A549 (cell line): ENCODE results near the gene QPRT. TPM values are rescaled to one million over a fixed set of nuclear protein-coding genes. Genes with fewer than 3 reads are reported as not detected.
"Not testable (repeated sequence)": the region's sequence is repeated elsewhere in the genome, so short reads cannot be mapped to it uniquely, and the experiment has no call there.

Experiments used
- ATAC-seq, 2 experiments: fragments of 200-7000 bp in 1 of 2; fragments of >200 bp in 1 of 2; cut with Nextera tagmentation in 1 of 2; cut with Tn5 transposase in 1 of 2; 3 replicates each; pipeline versions ENCODE4 v1.8.0 to v1.9.1; 2018 to 2020; ENCODE audit warnings: mild to moderate bottlenecking in 1 of 2, moderate library complexity in 1 of 2
- CTCF ChIA-PET: fragments of 300-600 bp; sonication (Branson Sonifier 250); formaldehyde crosslinking; extraction: SDS; loops from one replicate; lab custom pipeline; 2021; ENCODE audit warnings: antibody characterized with exemption, inconsistent platforms; lab: Yijun Ruan, JAX
- POLR2A ChIA-PET: fragments of 350-600 bp; formaldehyde crosslinking; extraction: SDS; loops from one replicate; lab custom pipeline; 2021; ENCODE audit warnings: antibody characterized with exemption, inconsistent platforms; lab: Yijun Ruan, JAX
- DNase-seq, 2 experiments: peaks; one replicate each; pipeline versions ENCODE4 v3.0.0 to v3.0.0-alpha.2; 2011 to 2016; ENCODE audit warnings: low read depth in 1 of 2, low spot score in 1 of 2
- FAIRE-seq: peaks from 2 replicates; lab custom pipeline; 2011; peaks lifted over from hg19 to GRCh38; lab: Jason Lieb, UNC
- H3K27ac ChIP-seq, 2 experiments: fragments of >200 bp; sonication (Bioruptor Twin); formaldehyde crosslinking; 3 replicates each; pipeline ENCODE4 v1.5.1; 2016 to 2017
- H3K4me1 ChIP-seq: fragments of >200 bp; sonication (Bioruptor Twin); formaldehyde crosslinking; 3 replicates; pipeline ENCODE4 v1.6.1; 2016
- H3K4me2 ChIP-seq: fragments of >200 bp; sonication (Bioruptor Twin); formaldehyde crosslinking; 3 replicates; pipeline ENCODE4 v1.6.1; 2016
- H3K4me3 ChIP-seq: fragments of >200 bp; sonication (Bioruptor Twin); formaldehyde crosslinking; 3 replicates; pipeline ENCODE4 v1.5.1; 2016
- H3K9me3 ChIP-seq: fragments of >200 bp; sonication (Bioruptor Twin); formaldehyde crosslinking; 3 replicates; pipeline ENCODE4 v1.6.1; 2016
- ATOH8 ChIP-seq: fragments of 250-450 bp; sonication (Bioruptor Pico); IDR thresholded peaks from 2 replicates; pipeline ENCODE4 v1.5.0; 2020; ENCODE audit warnings: low read depth, mild to moderate bottlenecking, moderate library complexity
- EHMT2 ChIP-seq: fragments of 200-600 bp; sonication (generic); IDR thresholded peaks from 2 replicates; pipeline ENCODE4 v1.6.1; 2016; ENCODE audit warnings: antibody characterized with exemption, low read depth, mild to moderate bottlenecking, moderate library complexity
- GATA3 ChIP-seq: IDR thresholded peaks from 2 replicates; pipeline ENCODE4 v1.6.1; 2012; ENCODE audit warnings: borderline replicate concordance
- WGBS: methylation state at CpG from one replicate; pipeline ENCODE4 v1.1.6; 2017; ENCODE audit errors: missing lambda C conversion rate; 5-methylcytosine and 5-hydroxymethylcytosine counted together
- polyA plus RNA-seq, 4 experiments: library from polyadenylated mRNA; depleted of rRNA in 3 of 4; stranded (reverse); fragments of >200 nt; fragmentation: RNase III in 1 of 4; extraction: RNeasy Plus Mini Kit Qiagen cat#74134 plus additional on column Dnase treatment in 1 of 4; gene quantifications; 2 replicates in 3 of 4; 3 replicates in 1 of 4; pipeline ENCODE4 v1.2.3, GENCODE V29; 2011 to 2017

Gene QPRT
- polyA plus RNA-seq, 2 of the 4 experiments (the other 2 are of a cell fraction), result 1.7 to 2.1 TPM

- POLR2A ChIA-PET, result interaction anchor here (0.6 kb wide), 1 partner anchor 31 kb away, joined by 3 read pairs; no protein-coding TSS in a partner anchor
- no peak for FAIRE-seq
- TF ChIP-seq EHMT2 (no peak), ATOH8 (no peak), GATA3 (no peak)
- TF ChIP-seq, all 56 proteins: peak for 0
- no peak within 1 kb of the TSS for H3K27ac ChIP-seq
- no peaks in the 10 kb centered on the region for H3K9me3 ChIP-seq
- ATAC-seq, result no peak
- no peaks in the 10 kb centered on the region for H3K4me1 ChIP-seq
- DNase-seq, result no peak
- no peak within 1 kb of the TSS for H3K4me2 ChIP-seq
- H3K4me3 ChIP-seq, result no peak within 1 kb of the TSS
- CTCF ChIA-PET, result interaction anchor here (0.6 to 0.9 kb wide), 2 partner anchors 10 to 17 kb away, joined by 3 to 4 read pairs; no protein-coding TSS in a partner anchor
- WGBS, result 88% methylated on average over 11 of the region's 12 CpGs
Observed at GRCh38 chr16:29745853-29746345, 66.9 kb downstream of the QPRT start, which contains the start of gene C16orf54. C16orf54 (minus strand) TSS chr16:29745990; CDS start chr16:29744951, 1,039 bp downstream.

GRCh38 chr16:29746518-29746917 is 67.5 kb downstream of the QPRT start:
- H3K9me3 ChIP-seq, DNase-seq, H3K4me1 ChIP-seq, FAIRE-seq, H3K27ac ChIP-seq, H3K4me2 ChIP-seq, ATAC-seq, H3K4me3 ChIP-seq: not testable (repeated sequence)
- ChIA-PET POLR2A (interaction anchor here (0.6 kb wide), 1 partner anchor 30 kb away, joined by 3 read pairs; no protein-coding TSS in a partner anchor), CTCF (interaction anchor here (0.6 to 0.9 kb wide), 2 partner anchors 10 to 17 kb away, joined by 3 to 4 read pairs; no protein-coding TSS in a partner anchor)
- WGBS, result 66% methylated on average over 4 of the region's 4 CpGs

Other genes with a start within 250 kb of the QPRT start
- 19.3 and 25.3 TPM in 2 replicates for gene BOLA2, start 224.8 kb upstream of the QPRT start, polyA plus RNA-seq (2011; rRNA removed)
- gene BOLA2, start 224.8 kb upstream of the QPRT start, polyA plus RNA-seq (2017; fragmentation: RNase III; extraction: RNeasy Plus Mini Kit Qiagen cat#74134 plus additional on column Dnase treatment), result 11.5 to 12.5 TPM (median 11.6 TPM) in 3 replicates
- 15.8 and 24.6 TPM in 2 replicates for gene SLX1B, start 224.6 kb upstream of the QPRT start, polyA plus RNA-seq (2011; rRNA removed)
- gene SLX1B, start 224.6 kb upstream of the QPRT start, polyA plus RNA-seq (2017; fragmentation: RNase III; extraction: RNeasy Plus Mini Kit Qiagen cat#74134 plus additional on column Dnase treatment), result 41.8 to 48.9 TPM (median 48.4 TPM) in 3 replicates
- 2.5 and 5.8 TPM in 2 replicates for gene SULT1A4, start 219.3 kb upstream of the QPRT start, polyA plus RNA-seq (2011; rRNA removed)
- gene SULT1A4, start 219.3 kb upstream of the QPRT start, polyA plus RNA-seq (2017; fragmentation: RNase III; extraction: RNeasy Plus Mini Kit Qiagen cat#74134 plus additional on column Dnase treatment), result 23.4 to 25.9 TPM (median 25.5 TPM) in 3 replicates
- gene NPIPB12, start 172.8 kb upstream of the QPRT start, polyA plus RNA-seq (2011; rRNA removed), result 21.1 and 26.7 TPM in 2 replicates
- gene NPIPB12, start 172.8 kb upstream of the QPRT start, polyA plus RNA-seq (2017; fragmentation: RNase III; extraction: RNeasy Plus Mini Kit Qiagen cat#74134 plus additional on column Dnase treatment), result 26.0 to 35.1 TPM (median 27.6 TPM) in 3 replicates
- gene SPN, start 15.9 kb upstream of the QPRT start, polyA plus RNA-seq (2011; rRNA removed), result not detected in 2 replicates
- 0.03 TPM in 2 of 3 replicates, not detected in the other for gene SPN, start 15.9 kb upstream of the QPRT start, polyA plus RNA-seq (2017; fragmentation: RNase III; extraction: RNeasy Plus Mini Kit Qiagen cat#74134 plus additional on column Dnase treatment)
- not detected in 2 replicates for gene C16orf54, start 66.8 kb downstream of the QPRT start, polyA plus RNA-seq (2011; rRNA removed)
- not detected in 3 replicates for gene C16orf54, start 66.8 kb downstream of the QPRT start, polyA plus RNA-seq (2017; fragmentation: RNase III; extraction: RNeasy Plus Mini Kit Qiagen cat#74134 plus additional on column Dnase treatment)
- gene ZG16, start 99.1 kb downstream of the QPRT start, polyA plus RNA-seq (2011; rRNA removed), result not detected in 2 replicates
- gene ZG16, start 99.1 kb downstream of the QPRT start, polyA plus RNA-seq (2017; fragmentation: RNase III; extraction: RNeasy Plus Mini Kit Qiagen cat#74134 plus additional on column Dnase treatment), result not detected in 3 replicates
- gene KIF22, start 111.6 kb downstream of the QPRT start, polyA plus RNA-seq (2011; rRNA removed), result 64.3 and 85.9 TPM in 2 replicates
- gene KIF22, start 111.6 kb downstream of the QPRT start, polyA plus RNA-seq (2017; fragmentation: RNase III; extraction: RNeasy Plus Mini Kit Qiagen cat#74134 plus additional on column Dnase treatment), result 70.0 to 73.7 TPM (median 72.6 TPM) in 3 replicates
- 79.6 and 99.7 TPM in 2 replicates for gene MAZ, start 127.3 kb downstream of the QPRT start, polyA plus RNA-seq (2011; rRNA removed)
- gene MAZ, start 127.3 kb downstream of the QPRT start, polyA plus RNA-seq (2017; fragmentation: RNase III; extraction: RNeasy Plus Mini Kit Qiagen cat#74134 plus additional on column Dnase treatment), result 216 to 231 TPM (median 221 TPM) in 3 replicates
- gene PRRT2, start 133.0 kb downstream of the QPRT start, polyA plus RNA-seq (2011; rRNA removed), result 0.25 and 0.34 TPM in 2 replicates
- gene PRRT2, start 133.0 kb downstream of the QPRT start, polyA plus RNA-seq (2017; fragmentation: RNase III; extraction: RNeasy Plus Mini Kit Qiagen cat#74134 plus additional on column Dnase treatment), result 0.34 to 0.55 TPM (median 0.44 TPM) in 3 replicates
- gene PAGR1, start 137.0 kb downstream of the QPRT start, polyA plus RNA-seq (2011; rRNA removed), result 18.9 and 26.7 TPM in 2 replicates
- 41.0 to 44.5 TPM (median 43.1 TPM) in 3 replicates for gene PAGR1, start 137.0 kb downstream of the QPRT start, polyA plus RNA-seq (2017; fragmentation: RNase III; extraction: RNeasy Plus Mini Kit Qiagen cat#74134 plus additional on column Dnase treatment)
- gene MVP, start 141.3 kb downstream of the QPRT start, polyA plus RNA-seq (2011; rRNA removed), result 73.3 and 87.7 TPM in 2 replicates
- 86.2 to 109 TPM (median 106 TPM) in 3 replicates for gene MVP, start 141.3 kb downstream of the QPRT start, polyA plus RNA-seq (2017; fragmentation: RNase III; extraction: RNeasy Plus Mini Kit Qiagen cat#74134 plus additional on column Dnase treatment)
- gene CDIPT, start 184.0 kb downstream of the QPRT start, polyA plus RNA-seq (2011; rRNA removed), result 64.0 and 84.3 TPM in 2 replicates
- 60.3 to 72.1 TPM (median 71.2 TPM) in 3 replicates for gene CDIPT, start 184.0 kb downstream of the QPRT start, polyA plus RNA-seq (2017; fragmentation: RNase III; extraction: RNeasy Plus Mini Kit Qiagen cat#74134 plus additional on column Dnase treatment)
- gene SEZ6L2, start 220.4 kb downstream of the QPRT start, polyA plus RNA-seq (2011; rRNA removed), result 4.3 and 5.1 TPM in 2 replicates
- gene SEZ6L2, start 220.4 kb downstream of the QPRT start, polyA plus RNA-seq (2017; fragmentation: RNase III; extraction: RNeasy Plus Mini Kit Qiagen cat#74134 plus additional on column Dnase treatment), result 9.0 to 12.6 TPM (median 11.4 TPM) in 3 replicates
- 3.7 and 4.6 TPM in 2 replicates for gene ASPHD1, start 221.3 kb downstream of the QPRT start, polyA plus RNA-seq (2011; rRNA removed)
- gene ASPHD1, start 221.3 kb downstream of the QPRT start, polyA plus RNA-seq (2017; fragmentation: RNase III; extraction: RNeasy Plus Mini Kit Qiagen cat#74134 plus additional on column Dnase treatment), result 20.6 to 22.2 TPM (median 21.6 TPM) in 3 replicates
- 14.6 and 15.3 TPM in 2 replicates for gene KCTD13, start 247.0 kb downstream of the QPRT start, polyA plus RNA-seq (2011; rRNA removed)
- gene KCTD13, start 247.0 kb downstream of the QPRT start, polyA plus RNA-seq (2017; fragmentation: RNase III; extraction: RNeasy Plus Mini Kit Qiagen cat#74134 plus additional on column Dnase treatment), result 11.9 to 13.3 TPM (median 12.7 TPM) in 3 replicates